ENCODE data around the gene SGPP2. TPM values are rescaled to one million over a fixed set of nuclear protein-coding genes. Genes with fewer than 3 reads are reported as not detected.

SGPP2 gene
- total RNA-seq, 6 donors from 2014 or later: 5.2 to 85.9 (median 21.8) TPM

DNA sequence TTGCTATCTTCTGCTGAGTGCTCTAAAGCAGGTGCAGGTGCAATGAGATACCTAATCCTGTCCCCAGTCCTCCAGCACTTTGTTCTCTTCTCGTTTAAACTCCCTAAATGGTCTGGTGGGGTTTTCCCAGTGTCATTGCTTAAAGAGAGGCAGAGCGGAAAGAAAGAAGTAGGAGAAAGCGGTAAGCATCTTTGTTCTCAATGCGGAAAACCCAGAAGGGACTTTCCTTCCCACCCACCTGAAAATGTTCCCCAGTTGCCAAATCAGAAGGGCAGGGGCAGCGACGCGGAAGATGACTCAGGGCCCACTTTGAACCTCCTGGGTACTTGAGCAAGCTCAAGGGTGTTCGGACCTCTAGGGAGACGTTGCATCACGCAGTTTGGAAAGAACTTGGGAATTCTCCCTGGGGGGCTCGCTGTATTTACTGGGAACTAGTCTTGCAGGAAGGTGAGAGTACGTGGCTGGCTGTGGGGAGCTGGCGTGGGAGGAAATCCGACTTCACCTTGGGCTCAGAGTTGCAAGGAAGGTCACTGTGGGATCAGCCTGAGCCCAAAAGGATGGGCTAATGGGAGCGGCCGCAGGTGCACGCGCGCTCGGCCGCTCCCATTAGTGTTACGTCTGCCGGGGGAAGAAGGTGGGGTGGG is 589 bp upstream of the SGPP2 start:
- TF ChIP-seq POLR2A (IDR thresholded peaks at IDR 0.05): no peak
- peak; percentile 12 to 62 for TF ChIP-seq POLR2AphosphoS5 (IDR thresholded peaks at IDR 0.05)
- peak in 2 of 4 donors; percentile 44 to 97 for TF ChIP-seq EP300 (IDR thresholded peaks at IDR 0.05)
- TF ChIP-seq, protein P1, sequence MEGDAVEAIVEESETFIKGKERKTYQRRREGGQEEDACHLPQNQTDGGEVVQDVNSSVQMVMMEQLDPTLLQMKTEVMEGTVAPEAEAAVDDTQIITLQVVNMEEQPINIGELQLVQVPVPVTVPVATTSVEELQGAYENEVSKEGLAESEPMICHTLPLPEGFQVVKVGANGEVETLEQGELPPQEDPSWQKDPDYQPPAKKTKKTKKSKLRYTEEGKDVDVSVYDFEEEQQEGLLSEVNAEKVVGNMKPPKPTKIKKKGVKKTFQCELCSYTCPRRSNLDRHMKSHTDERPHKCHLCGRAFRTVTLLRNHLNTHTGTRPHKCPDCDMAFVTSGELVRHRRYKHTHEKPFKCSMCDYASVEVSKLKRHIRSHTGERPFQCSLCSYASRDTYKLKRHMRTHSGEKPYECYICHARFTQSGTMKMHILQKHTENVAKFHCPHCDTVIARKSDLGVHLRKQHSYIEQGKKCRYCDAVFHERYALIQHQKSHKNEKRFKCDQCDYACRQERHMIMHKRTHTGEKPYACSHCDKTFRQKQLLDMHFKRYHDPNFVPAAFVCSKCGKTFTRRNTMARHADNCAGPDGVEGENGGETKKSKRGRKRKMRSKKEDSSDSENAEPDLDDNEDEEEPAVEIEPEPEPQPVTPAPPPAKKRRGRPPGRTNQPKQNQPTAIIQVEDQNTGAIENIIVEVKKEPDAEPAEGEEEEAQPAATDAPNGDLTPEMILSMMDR (IDR thresholded peaks at IDR 0.05): no peak
- Histone ChIP-seq H3K27me3 (peaks cover 0 to 13% (median 7%) of the 10 kb centered on the region in 4 donors), H3K4me3 (peak overlapping the region in 3 of 4 donors; percentile 64 to 74 (median 70)), H3K9me3 (no peaks in the 10 kb centered on the region), H3K27ac (peak overlapping the region in 3 of 4 donors; percentile 70 to 83 (median 75)), H3K4me1 (peaks cover 3 to 30% (median 12%) of the 10 kb centered on the region in 4 donors), H3K36me3 (no peaks in the 10 kb centered on the region)
- ATAC-seq (ENCODE audit: low FRiP score in 2 of 2) (peak; percentile 15 to 28), DNase-seq (peak in 1 of 2 donors; percentile 75)
- WGBS, 2 donors: 14 to 31% methylated on average over 23 of the region's 23 CpGs

DNA sequence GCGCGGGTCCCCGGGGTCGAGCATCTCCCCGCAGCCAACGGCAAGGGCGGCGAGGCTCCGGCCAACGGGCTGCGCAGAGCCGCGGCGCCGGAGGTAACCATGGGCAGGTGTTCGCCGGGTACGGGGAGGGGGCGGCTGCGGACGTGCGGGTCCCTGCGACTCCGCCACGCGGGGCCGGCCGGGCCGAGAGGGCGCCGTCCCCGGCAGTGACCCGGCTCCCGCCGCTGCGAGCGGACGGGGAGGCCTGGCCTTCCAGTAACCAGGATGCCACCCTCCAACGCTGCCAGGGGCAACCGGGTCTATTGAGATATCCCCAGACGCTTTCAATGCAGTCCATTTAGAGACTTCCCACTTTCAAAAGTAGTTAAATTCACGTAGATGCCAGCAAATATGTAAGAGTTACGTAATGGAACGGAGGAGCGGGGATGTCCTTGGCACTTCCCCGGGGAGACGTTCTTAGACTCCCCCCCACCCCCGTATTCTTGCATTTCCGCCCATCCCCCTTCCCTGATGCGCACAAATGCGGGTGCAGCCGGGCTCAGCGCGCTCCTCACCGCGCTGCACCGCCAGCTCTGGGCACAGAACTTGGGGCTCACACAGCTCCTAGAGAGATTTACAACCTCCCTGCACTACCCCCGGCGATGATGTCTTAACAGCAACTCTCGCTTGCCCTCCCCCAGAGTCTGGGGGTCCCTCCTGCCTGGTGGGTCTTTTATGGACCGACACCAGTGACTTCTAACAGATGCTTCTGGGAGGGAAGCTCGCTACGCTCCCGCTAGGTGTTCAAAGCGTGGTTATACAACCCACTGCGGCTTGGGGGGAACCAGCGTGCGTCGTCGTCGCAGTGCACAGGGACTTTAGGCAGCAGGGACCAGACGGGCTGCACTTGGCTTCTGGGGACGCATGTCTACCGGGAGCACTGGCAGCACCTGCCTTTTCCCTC is 657 bp downstream of the SGPP2 start:
- Histone ChIP-seq H3K9me3 (no peaks in the 10 kb centered on the region), H3K27me3 (peaks cover 0 to 13% (median 7%) of the 10 kb centered on the region in 4 donors), H3K27ac (peak overlapping the region; percentile 68 to 83 (median 72)), H3K36me3 (no peaks in the 10 kb centered on the region), H3K4me1 (peaks cover 3 to 30% (median 12%) of the 10 kb centered on the region in 4 donors), H3K4me3 (peak overlapping the region; percentile 39 to 74 (median 67))
- WGBS, 2 donors: 7 to 13% methylated on average over 5 to 36 of the region's 74 CpGs
- TF ChIP-seq, protein P1 (IDR thresholded peaks at IDR 0.05): peak in 1 of 6 experiments; percentile 3
- TF ChIP-seq POLR2AphosphoS5 (IDR thresholded peaks at IDR 0.05): no peak
- DNase-seq: peak; percentile 28 to 87
- ATAC-seq (ENCODE audit: low FRiP score in 2 of 2): peak in 1 of 2 donors; percentile 41

DNA sequence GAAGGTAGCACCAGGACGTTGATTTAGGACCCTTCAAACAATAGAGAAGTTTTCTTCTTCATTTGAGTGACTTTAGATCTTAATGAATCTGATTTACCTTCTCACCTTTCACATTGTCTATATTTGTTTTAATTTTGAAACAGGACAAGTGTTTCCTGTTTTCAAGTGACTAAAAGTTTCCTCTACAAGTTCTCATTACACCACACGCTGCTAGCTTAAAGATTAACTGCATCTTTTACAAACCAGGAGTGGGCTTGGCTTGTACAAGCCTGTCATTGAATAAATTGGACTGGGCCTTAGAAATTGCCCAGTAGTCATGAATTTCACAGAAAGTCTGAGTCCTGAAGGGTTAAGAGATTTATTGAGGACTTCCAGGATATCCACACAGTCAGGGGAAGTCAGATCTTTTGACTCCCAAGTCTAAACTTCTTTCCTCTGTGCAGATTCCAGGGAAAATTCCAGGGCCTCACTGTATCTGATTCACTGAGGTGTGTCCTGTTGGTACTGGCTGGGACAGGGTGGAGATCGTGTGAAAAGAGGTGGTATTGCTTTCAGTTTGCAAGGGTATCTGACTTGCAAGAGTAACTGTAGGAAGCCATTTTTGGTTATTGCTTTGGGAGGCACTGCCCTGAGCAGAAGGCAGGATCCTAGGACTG is 3.4 kb downstream of the SGPP2 start:
- peaks cover 0 to 13% (median 7%) of the 10 kb centered on the region in 4 donors for H3K27me3 ChIP-seq
- H3K4me1 ChIP-seq: peaks cover 3 to 30% (median 12%) of the 10 kb centered on the region in 4 donors
- no peak for TF ChIP-seq POLR2AphosphoS5 (IDR thresholded peaks at IDR 0.05)
- TF ChIP-seq EP300 (IDR thresholded peaks at IDR 0.05): peak in 2 of 4 donors; percentile 65 to 85
- peak overlapping the region in 1 of 4 donors; percentile 64 for H3K4me3 ChIP-seq
- 24 to 43% methylated on average over 3 of the region's 3 CpGs for WGBS, 2 donors
- DNase-seq (peak in 1 of 2 donors; percentile 28), ATAC-seq (ENCODE audit: low FRiP score in 2 of 2) (peak in 1 of 2 donors; percentile 55)
- peak overlapping the region in 3 of 4 donors; percentile 12 to 62 (median 54) for H3K27ac ChIP-seq
- H3K9me3 ChIP-seq: no peaks in the 10 kb centered on the region
- no peaks in the 10 kb centered on the region for H3K36me3 ChIP-seq

DNA sequence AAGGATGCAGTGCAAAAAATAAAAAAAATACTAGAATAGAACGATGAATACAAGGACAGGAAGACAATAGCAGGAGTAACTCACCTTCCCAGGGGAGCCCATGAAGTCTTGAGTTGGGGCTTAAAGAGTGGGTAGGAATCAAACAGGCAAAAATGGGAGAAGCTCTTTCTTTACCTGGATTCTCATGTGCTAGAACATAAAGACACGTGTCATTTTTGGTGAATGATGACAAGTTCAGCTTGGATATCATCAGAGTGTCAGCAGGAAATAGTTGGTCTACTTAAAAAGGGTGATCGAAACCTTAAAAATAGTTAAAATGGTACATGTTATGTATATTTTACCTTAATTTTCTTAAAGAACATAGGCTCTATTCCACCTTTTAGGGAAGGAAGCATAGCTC is 5.7 kb downstream of the SGPP2 start:
- H3K27ac ChIP-seq: no peak overlapping the region
- peaks cover 0 to 3% (median 0%) of the 10 kb centered on the region in 4 donors for H3K27me3 ChIP-seq
- ATAC-seq (ENCODE audit: low FRiP score in 2 of 2) (no peak), DNase-seq (no peak)
- H3K4me1 ChIP-seq: peaks cover 0 to 15% (median 6%) of the 10 kb centered on the region in 4 donors
- H3K36me3 ChIP-seq: no peaks in the 10 kb centered on the region
- no peaks in the 10 kb centered on the region for H3K9me3 ChIP-seq
- H3K4me3 ChIP-seq: no peak overlapping the region
- WGBS, 2 donors: 82 to 88% methylated on average over 3 of the region's 3 CpGs
- TF ChIP-seq POLR2A (IDR thresholded peaks at IDR 0.05): no peak
- TF ChIP-seq, protein P1 (IDR thresholded peaks at IDR 0.05): no peak
- TF ChIP-seq POLR2AphosphoS5 (IDR thresholded peaks at IDR 0.05): no peak
- no peak for TF ChIP-seq EP300 (IDR thresholded peaks at IDR 0.05)
